Measurements from ENCODE around the gene TSEN2. TPM values are rescaled to one million over a fixed set of nuclear protein-coding genes. Genes with fewer than 3 reads are reported as not detected.

Gene TSEN2
- total and polyA plus RNA-seq, 9 of the 15 experiments (the other 6 are each of a cell fraction or from before 2014, with no cell fraction given) = 38.5 to 76.3 (median 46.6) TPM

DNA sequence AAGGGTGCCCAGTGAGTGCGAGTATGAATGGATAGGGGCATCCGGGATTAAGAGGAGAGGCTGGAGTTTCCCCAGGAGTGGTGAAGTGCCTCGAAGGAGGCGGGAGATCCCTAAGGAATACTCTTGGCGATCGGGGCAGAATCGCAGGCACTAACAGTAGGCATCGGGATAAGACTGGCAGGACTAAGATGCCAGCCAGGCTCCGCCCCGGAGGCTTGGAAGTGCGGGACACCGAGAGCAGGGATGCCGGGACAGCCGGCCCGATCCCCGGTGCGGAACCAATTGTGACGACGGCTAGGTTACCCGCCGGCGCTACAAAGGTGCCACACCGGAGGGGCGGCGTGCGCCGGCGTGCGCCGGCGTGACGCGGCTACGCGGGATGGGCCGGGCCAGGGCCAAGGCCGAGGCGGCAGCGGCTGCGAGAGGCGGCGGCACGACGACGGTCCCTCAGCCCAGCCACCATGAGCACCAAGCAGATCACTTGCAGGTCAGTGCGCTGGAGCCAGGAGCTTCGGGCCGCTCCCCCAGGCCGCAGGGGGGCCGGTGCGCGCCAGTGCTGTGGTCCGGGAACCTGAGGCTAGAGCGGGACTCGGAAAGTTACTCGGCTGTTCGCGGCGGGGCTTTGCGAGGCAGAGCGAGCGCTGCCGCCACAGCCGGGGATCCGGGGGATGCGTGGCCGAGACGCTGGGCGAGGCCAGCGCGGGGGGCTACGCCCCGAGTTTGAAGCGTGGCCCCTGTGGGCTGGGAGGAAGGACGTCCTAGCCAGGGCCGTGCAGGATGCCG lies 72.6 kb downstream of the TSEN2 start, which contains the start of gene MKRN2 (continued):
- no peak for TF ChIP-seq ZNF780A (CRISPR knock-in tag; IDR thresholded peaks at IDR 0.05)
- peak; percentile 99 for TF ChIP-seq CBX1 (IDR thresholded peaks at IDR 0.05; ENCODE audit: low read depth)
- peak; percentile 99 for TF ChIP-seq CXXC5 (CRISPR knock-in tag; IDR thresholded peaks at IDR 0.05)
- peak; percentile 94 for TF ChIP-seq ZBTB7A (IDR thresholded peaks at IDR 0.05; ENCODE audit: borderline replicate concordance, control insufficient read depth, low read depth, low read length)
- TF ChIP-seq, protein P1, sequence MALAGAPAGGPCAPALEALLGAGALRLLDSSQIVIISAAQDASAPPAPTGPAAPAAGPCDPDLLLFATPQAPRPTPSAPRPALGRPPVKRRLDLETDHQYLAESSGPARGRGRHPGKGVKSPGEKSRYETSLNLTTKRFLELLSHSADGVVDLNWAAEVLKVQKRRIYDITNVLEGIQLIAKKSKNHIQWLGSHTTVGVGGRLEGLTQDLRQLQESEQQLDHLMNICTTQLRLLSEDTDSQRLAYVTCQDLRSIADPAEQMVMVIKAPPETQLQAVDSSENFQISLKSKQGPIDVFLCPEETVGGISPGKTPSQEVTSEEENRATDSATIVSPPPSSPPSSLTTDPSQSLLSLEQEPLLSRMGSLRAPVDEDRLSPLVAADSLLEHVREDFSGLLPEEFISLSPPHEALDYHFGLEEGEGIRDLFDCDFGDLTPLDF (CRISPR knock-in tag; IDR thresholded peaks at IDR 0.05) = peak; percentile 86
- TF ChIP-seq CHD1 (IDR thresholded peaks at IDR 0.05; ENCODE audit: low read length) = no peak
- peak; percentile 89 for TF ChIP-seq PML (IDR thresholded peaks at IDR 0.05; ENCODE audit: low read length)
- TF ChIP-seq, protein P2, sequence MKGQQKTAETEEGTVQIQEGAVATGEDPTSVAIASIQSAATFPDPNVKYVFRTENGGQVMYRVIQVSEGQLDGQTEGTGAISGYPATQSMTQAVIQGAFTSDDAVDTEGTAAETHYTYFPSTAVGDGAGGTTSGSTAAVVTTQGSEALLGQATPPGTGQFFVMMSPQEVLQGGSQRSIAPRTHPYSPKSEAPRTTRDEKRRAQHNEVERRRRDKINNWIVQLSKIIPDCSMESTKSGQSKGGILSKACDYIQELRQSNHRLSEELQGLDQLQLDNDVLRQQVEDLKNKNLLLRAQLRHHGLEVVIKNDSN (CRISPR knock-in tag; IDR thresholded peaks at IDR 0.05) = peak; percentile 17; the same call in 1 of the 2 replicates
- TF ChIP-seq CC2D1A (IDR thresholded peaks at IDR 0.05) = 0 out of 2 replicates have a peak, but pooled peaks have one; percentile 19
- 0 out of 2 replicates have a peak, but pooled peaks have one; percentile 17 for TF ChIP-seq LEF1 (IDR thresholded peaks at IDR 0.05)
- peak; percentile 85; the same call in 1 of the 2 replicates for TF ChIP-seq GTF2F1 (IDR thresholded peaks at IDR 0.05; ENCODE audit: low read depth, low read length)
- TF ChIP-seq STAT5A (IDR thresholded peaks at IDR 0.05; ENCODE audit: borderline replicate concordance, low read length) = peak; percentile 48; the same call in 1 of the 2 replicates
- TF ChIP-seq, protein P3, sequence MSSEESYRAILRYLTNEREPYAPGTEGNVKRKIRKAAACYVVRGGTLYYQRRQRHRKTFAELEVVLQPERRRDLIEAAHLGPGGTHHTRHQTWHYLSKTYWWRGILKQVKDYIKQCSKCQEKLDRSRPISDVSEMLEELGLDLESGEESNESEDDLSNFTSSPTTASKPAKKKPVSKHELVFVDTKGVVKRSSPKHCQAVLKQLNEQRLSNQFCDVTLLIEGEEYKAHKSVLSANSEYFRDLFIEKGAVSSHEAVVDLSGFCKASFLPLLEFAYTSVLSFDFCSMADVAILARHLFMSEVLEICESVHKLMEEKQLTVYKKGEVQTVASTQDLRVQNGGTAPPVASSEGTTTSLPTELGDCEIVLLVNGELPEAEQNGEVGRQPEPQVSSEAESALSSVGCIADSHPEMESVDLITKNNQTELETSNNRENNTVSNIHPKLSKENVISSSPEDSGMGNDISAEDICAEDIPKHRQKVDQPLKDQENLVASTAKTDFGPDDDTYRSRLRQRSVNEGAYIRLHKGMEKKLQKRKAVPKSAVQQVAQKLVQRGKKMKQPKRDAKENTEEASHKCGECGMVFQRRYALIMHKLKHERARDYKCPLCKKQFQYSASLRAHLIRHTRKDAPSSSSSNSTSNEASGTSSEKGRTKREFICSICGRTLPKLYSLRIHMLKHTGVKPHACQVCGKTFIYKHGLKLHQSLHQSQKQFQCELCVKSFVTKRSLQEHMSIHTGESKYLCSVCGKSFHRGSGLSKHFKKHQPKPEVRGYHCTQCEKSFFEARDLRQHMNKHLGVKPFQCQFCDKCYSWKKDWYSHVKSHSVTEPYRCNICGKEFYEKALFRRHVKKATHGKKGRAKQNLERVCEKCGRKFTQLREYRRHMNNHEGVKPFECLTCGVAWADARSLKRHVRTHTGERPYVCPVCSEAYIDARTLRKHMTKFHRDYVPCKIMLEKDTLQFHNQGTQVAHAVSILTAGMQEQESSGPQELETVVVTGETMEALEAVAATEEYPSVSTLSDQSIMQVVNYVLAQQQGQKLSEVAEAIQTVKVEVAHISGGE (CRISPR knock-in tag; IDR thresholded peaks at IDR 0.05) = peak; percentile 99 to 100 (median 99)
- TF ChIP-seq CHD2 (IDR thresholded peaks at IDR 0.05; ENCODE audit: low read depth, low read length) = peak; percentile 47; the same call in 1 of the 2 replicates
- no peak for TF ChIP-seq RFX1 (IDR thresholded peaks at IDR 0.05)
- TF ChIP-seq, protein P4, sequence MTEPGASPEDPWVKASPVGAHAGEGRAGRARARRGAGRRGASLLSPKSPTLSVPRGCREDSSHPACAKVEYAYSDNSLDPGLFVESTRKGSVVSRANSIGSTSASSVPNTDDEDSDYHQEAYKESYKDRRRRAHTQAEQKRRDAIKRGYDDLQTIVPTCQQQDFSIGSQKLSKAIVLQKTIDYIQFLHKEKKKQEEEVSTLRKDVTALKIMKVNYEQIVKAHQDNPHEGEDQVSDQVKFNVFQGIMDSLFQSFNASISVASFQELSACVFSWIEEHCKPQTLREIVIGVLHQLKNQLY (CRISPR knock-in tag; conservative IDR thresholded peaks at IDR 0.05) = 0 out of 4 replicates have a peak, but pooled peaks of 1 of the 2 experiments have one; percentile 27
- no peak for TF ChIP-seq EWSR1 (IDR thresholded peaks at IDR 0.05; ENCODE audit: borderline replicate concordance, low read depth, partially characterized antibody)
- TF ChIP-seq, protein P5, sequence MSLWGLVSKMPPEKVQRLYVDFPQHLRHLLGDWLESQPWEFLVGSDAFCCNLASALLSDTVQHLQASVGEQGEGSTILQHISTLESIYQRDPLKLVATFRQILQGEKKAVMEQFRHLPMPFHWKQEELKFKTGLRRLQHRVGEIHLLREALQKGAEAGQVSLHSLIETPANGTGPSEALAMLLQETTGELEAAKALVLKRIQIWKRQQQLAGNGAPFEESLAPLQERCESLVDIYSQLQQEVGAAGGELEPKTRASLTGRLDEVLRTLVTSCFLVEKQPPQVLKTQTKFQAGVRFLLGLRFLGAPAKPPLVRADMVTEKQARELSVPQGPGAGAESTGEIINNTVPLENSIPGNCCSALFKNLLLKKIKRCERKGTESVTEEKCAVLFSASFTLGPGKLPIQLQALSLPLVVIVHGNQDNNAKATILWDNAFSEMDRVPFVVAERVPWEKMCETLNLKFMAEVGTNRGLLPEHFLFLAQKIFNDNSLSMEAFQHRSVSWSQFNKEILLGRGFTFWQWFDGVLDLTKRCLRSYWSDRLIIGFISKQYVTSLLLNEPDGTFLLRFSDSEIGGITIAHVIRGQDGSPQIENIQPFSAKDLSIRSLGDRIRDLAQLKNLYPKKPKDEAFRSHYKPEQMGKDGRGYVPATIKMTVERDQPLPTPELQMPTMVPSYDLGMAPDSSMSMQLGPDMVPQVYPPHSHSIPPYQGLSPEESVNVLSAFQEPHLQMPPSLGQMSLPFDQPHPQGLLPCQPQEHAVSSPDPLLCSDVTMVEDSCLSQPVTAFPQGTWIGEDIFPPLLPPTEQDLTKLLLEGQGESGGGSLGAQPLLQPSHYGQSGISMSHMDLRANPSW (CRISPR knock-in tag; IDR thresholded peaks at IDR 0.05) = 0 out of 2 replicates have a peak, but pooled peaks have one; percentile 53

Data from K562 (cell line).